Activated T-cell treated with anti-CD3 and anti-CD28 coated beads for 1 hour (primary cell): ENCODE measurements around the gene HDAC4.
"Not testable (repeated sequence)": the region's sequence is repeated elsewhere in the genome, so short reads cannot be mapped to it uniquely, and the experiment has no call there.

Experiments used
- DNase-seq: peaks from one replicate; pipeline ENCODE4 v3.0.0-alpha.2; 2020; ENCODE audit warnings: low read depth

The HDAC4 gene

GRCh38 chr2:239400596-239401066 lies at the start of gene HDAC4:
HDAC4 (minus strand) TSS chr2:239401020; CDS start chr2:239352699, 48,321 bp downstream.
- no peak for DNase-seq

GRCh38 chr2:239449468-239449867 lies 48.6 kb upstream of the HDAC4 start:
- not testable (repeated sequence) for DNase-seq

- no peak for DNase-seq
Observed at GRCh38 chr2:239445771-239446524, 45.1 kb upstream of the HDAC4 start.

GRCh38 chr2:239444626-239445577 lies 44.1 kb upstream of the HDAC4 start:
- no peak for DNase-seq

GRCh38 chr2:239443666-239444567 lies 43.1 kb upstream of the HDAC4 start:
- no peak for DNase-seq

- DNase-seq = no peak
Observed at GRCh38 chr2:239443102-239443620, 42.3 kb upstream of the HDAC4 start.

- DNase-seq = no peak
Observed at GRCh38 chr2:239442192-239442591, 41.4 kb upstream of the HDAC4 start.

- DNase-seq = no peak
Observed at GRCh38 chr2:239441261-239442078, 40.6 kb upstream of the HDAC4 start.

- no peak for DNase-seq
Observed at GRCh38 chr2:239440511-239440959, 39.7 kb upstream of the HDAC4 start.

- DNase-seq = no peak
Observed at GRCh38 chr2:239439754-239440315, 39.0 kb upstream of the HDAC4 start.

- no peak for DNase-seq
Observed at GRCh38 chr2:239438995-239439753, 38.4 kb upstream of the HDAC4 start.

- DNase-seq = no peak
Observed at GRCh38 chr2:239438368-239438767, 37.5 kb upstream of the HDAC4 start.

- DNase-seq = no peak
Observed at GRCh38 chr2:239436669-239437335, 36.0 kb upstream of the HDAC4 start.

GRCh38 chr2:239436076-239436475 lies 35.3 kb upstream of the HDAC4 start:
- DNase-seq = no peak

- DNase-seq = no peak
Observed at GRCh38 chr2:239433777-239434403, 33.1 kb upstream of the HDAC4 start.

- no peak for DNase-seq
Observed at GRCh38 chr2:239432174-239432573, 31.4 kb upstream of the HDAC4 start.

- no peak for DNase-seq
Observed at GRCh38 chr2:239431536-239431935, 30.7 kb upstream of the HDAC4 start.
